Kidney tubule cell (primary cell): ENCODE data around the gene ZMYND11.
A peak's percentile ranks its signal among the peaks of the same experiment; 100 is the strongest.
"Not testable (repeated sequence)": the region's sequence is repeated elsewhere in the genome, so short reads cannot be mapped to it uniquely, and the experiment has no call there.

ENCODE experiments used
- DNase-seq: peaks from one replicate; pipeline ENCODE4 v3.0.0-alpha.2; 2018; ENCODE audit warnings: low spot score

ZMYND11 gene

GRCh38 chr10:132946-133898, 2.0 kb upstream of the ZMYND11 start:
- peak; percentile 79 for DNase-seq

DNA sequence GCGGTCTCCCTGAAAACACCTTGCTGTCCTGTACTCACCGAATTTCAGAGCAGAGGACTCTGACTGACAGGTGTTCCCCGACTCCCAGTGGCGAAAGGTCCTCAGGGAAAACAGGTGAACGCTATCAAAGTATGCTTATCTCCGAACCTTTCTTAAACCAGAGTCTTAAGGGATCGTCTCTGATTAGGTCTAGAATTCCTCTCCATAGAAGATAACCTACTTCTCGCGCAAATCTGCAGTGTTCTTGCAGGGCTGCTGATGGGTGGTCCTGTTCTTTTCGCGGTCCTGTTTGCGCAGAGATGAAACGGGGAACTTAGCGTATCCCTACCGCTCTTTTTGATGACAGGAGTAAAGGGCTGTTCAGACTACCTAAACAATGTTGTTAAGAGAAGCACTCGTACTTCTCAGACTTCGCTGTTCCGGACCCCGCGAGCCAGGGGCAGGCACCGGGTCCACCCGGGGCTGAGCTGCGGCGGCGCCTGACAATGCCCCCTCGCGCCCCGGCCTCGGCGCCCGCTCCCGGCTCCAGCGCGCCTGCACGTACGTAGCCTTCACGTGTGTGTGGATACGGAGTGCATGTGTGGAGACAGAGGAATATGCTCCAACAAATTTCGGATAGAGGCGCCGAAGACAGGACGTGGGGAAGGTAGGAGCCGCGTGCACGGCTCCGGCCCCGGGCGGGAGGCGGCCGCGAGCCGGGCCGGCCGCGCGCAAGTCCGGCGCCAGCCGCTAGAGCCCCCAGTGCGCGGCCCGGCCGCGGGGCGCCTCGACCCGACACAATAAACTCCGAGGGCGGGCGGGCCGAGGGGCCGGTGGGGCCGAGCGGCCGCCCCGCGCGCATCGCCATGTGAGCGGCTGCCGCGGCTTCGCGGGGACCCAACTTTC, 766 bp upstream of the ZMYND11 start:
- DNase-seq, result peak; percentile 54

- DNase-seq, result peak; percentile 69
Measured at GRCh38 chr10:135601-136464, 578 bp downstream of the ZMYND11 start.

DNA sequence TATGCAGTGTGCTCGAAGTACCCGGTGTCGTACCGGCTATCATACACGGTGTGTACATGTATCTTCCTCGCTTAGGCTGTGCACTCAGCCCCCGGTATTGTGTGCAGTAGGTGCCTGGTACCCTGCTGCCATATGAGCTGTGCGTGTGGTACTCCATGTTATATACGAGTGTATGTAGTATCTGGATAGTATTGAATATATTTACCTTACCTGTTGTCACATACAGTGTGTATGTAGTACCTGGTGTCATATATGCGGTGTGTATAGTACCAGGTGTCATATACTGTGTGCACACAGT, 1.2 kb downstream of the ZMYND11 start:
- no peak for DNase-seq

- DNase-seq, result peak; percentile 58
Measured at GRCh38 chr10:137031-137430, 1.8 kb downstream of the ZMYND11 start.

DNA sequence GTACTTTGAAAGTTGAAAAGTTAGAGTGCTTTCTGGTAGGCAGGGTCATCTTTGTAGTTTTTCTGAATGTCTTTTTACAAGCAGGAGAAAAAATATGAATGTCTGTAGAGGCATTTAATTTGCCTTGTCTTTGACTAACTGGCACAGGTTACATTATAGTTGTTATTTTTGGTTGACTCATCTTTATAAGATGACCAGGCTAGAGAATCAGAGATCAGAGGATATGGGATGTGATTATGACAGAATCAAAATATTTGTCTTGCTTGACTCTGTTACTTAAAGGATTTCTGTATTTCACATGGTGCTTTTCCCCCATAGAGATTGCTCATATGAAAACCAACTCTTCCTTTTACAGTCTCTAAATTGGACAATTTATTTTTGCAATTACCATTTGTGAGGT, 2.4 kb downstream of the ZMYND11 start:
- DNase-seq, result peak; percentile 51

DNA sequence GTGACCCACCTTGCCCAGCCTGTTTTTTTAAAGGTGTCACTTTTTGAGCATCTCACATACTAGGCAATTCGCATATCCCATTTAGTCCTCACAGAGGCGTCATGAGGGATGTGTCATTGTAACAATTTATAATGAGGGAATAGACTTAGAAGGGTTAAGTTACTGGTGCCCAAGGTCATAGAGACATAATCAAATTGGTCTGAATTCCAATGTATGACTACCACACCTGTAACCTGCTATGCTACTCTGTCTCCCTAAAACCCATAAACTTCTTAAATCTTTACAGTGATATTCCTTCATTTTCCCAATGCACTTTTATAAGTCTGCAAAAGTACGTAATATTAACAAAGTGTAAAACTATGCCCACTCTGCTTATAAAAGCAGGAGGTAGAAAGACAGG, 7.1 kb downstream of the ZMYND11 start:
- DNase-seq, result peak; percentile 30

DNA sequence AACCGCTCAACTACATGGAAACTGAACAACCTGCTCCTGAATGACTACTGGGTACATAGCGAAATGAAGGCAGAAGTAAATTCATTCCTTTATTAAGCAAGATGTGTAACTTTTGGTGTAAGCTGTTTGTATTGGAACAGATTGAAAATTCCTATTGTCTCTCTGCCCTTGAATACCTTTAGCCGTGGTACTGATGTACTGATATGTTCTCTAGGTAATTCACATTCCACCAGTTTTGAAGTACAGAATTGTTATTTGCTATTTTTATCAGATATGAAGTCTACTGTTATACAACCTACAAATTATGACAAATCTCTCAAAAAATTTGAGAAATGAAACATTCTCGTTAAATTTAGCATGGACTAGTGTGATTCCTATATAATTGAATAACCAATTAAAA, 17.7 kb downstream of the ZMYND11 start:
- no peak for DNase-seq

DNA sequence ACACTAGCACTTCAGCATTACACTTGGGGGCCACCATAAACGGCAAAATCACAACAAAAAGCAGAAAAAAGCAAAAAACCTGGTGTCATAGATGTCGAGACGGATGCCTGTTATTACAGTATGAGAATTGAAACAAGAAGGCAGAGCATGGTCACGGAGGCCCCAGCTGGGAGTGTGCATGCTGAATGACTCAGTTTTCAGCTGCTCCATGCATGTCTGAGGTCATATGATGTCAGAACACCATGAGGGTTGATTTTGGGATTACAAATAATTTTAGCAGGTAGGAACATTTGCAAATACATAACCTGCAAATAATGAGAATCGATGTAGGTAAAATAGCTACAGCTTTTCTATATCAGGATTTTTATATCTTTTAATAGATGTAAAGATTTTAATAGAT, 19.1 kb downstream of the ZMYND11 start:
- peak; percentile 16 for DNase-seq

GRCh38 chr10:167383-167782, 32.1 kb downstream of the ZMYND11 start:
- DNase-seq, result no peak

GRCh38 chr10:173741-174140, 38.5 kb downstream of the ZMYND11 start:
- no peak for DNase-seq

GRCh38 chr10:176677-177076, 41.4 kb downstream of the ZMYND11 start:
- DNase-seq, result no peak

DNA sequence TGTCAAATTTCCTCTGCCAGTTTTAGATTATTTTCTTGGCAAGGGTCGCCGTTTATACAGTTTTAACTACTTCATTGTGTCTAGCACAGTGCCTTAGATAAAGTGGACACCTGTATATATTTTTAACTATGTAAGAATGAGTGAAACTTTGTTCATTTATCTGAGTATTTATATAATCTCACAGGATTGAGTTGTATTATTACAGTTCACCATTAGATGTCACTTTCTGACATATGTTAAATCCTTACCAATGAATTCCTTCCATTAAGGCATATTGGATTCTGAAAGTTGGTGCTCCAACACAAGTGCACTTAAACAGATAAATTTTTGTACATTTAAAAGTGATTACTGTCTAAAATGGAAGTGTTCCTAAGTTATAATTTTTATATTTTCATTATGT, 43.0 kb downstream of the ZMYND11 start:
- peak; percentile 32 for DNase-seq

DNA sequence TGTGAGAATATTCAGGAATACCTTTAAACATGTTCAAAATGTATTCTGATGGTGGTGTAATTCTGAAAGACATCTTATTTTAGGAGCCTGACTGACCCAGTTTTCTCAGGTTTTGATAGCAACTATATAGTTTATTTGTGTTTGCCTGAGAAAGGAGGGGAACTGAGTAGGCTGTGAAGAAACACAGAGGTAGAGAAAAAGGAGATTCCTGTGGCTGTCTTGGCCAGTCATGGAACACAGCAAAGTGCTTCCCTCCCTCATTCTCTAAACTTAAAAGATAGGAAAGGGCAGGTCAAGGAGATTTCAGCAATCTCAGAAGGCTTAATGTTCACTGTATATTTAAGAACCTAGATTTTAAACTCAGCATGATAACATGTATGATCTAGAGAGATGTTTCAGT, 43.5 kb downstream of the ZMYND11 start:
- no peak for DNase-seq

DNA sequence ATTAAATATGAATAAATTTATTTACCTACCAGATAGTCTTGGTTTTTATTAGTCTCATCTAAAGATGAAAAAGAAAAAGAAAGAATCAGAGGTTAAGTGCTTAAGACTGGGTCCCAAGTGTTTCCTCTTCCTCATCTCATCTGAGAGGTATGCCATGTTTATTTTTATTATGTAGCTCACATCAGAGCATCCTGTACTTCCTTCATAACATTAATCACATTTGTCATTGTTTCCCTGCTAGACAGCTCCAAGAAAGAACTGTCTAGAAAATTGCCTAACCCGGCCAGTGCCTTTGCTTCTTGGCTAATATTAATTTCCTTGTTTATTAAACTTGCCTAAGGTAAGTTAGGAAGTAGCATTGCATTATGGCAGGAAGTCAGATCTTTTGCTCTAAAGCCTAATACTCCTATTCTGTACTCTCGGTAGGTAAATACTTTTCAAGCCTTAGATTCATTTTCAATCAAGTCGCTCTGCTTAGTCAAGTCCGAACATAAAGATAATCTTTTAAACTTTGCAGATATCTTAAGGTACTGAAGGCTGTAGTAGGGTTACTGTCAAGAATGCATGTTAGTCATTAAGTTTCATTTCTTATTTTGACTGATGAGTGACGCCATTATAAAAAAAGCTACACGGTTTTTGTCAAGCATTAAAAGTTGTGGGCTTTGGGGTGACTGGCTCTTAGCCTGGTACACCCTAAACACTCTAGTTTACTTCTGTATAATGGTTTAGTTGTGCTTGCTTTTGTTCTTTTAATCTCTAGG, 47.4 kb downstream of the ZMYND11 start:
- DNase-seq, result peak; percentile 34

GRCh38 chr10:184174-184573, 48.9 kb downstream of the ZMYND11 start:
- DNase-seq, result no peak

GRCh38 chr10:184911-185310, 49.7 kb downstream of the ZMYND11 start:
- peak; percentile 48 for DNase-seq

GRCh38 chr10:185571-185970, 50.3 kb downstream of the ZMYND11 start:
- DNase-seq, result not testable (repeated sequence)

GRCh38 chr10:186911-187310, 51.7 kb downstream of the ZMYND11 start:
- DNase-seq, result no peak

DNA sequence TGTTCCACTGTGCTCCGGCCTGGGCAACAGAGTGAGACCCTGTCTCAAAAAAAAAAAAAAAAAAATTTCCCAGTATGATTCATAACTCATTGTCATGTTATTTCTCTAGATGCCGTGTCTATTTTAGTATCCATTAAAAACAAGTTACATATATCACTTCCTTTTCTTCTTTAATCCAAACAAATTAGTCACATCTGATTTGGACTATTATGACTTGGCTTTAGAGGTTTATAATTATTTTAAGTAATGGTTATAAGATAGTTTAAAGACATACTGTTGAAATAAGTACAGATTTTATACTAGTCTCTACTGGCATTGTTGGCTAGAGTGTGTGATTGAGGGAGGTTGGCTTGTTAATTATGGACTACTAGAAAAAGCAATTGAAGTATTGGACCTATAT, 53.3 kb downstream of the ZMYND11 start:
- DNase-seq, result no peak

GRCh38 chr10:190216-190615, 55.0 kb downstream of the ZMYND11 start:
- no peak for DNase-seq
